Vagina (tissue), 2 donors: ENCODE data around the gene SHISAL2A. TPM values are rescaled to one million over a fixed set of nuclear protein-coding genes. Genes with fewer than 3 reads are reported as not detected.

ENCODE experiments used
- DNase-seq, 2 donors: peaks; one replicate each; pipeline ENCODE4 v3.0.0-alpha.2; 2017; ENCODE audit errors: extremely low spot score in 2 of 2
- H3K27ac ChIP-seq: fragments of 200-600 bp; sonication (generic); one replicate; pipeline ENCODE4 v1.5.1; 2019
- H3K27me3 ChIP-seq: fragments of 200-600 bp; sonication (generic); one replicate; pipeline ENCODE4 v1.5.1; 2019
- H3K36me3 ChIP-seq, 2 donors: fragments of 200-600 bp; sonication (generic); one replicate each; pipeline ENCODE4 v1.5.1; 2017 to 2019
- H3K4me1 ChIP-seq: fragments of 200-600 bp; sonication (generic); one replicate; pipeline ENCODE4 v1.5.1; 2019
- H3K4me3 ChIP-seq, 2 donors: fragments of 200-600 bp; sonication (generic); 1 replicate in 1 of 2; 2 replicates in 1 of 2; pipeline ENCODE4 v1.5.1; 2016 to 2019
- H3K9me3 ChIP-seq: fragments of 200-600 bp; sonication (generic); one replicate; pipeline ENCODE4 v1.5.1; 2019
- CTCF ChIP-seq, 3 experiments: fragments of 450-650 bp in 2 of 3; fragments of 200-600 bp in 1 of 3; sonication (generic) in 1 of 3; IDR thresholded peaks; one replicate each; pipeline ENCODE4 v1.5.1; 2017 to 2019; ENCODE audit warnings: antibody characterized with exemption in 3 of 3, mild to moderate bottlenecking in 2 of 3, moderate library complexity in 2 of 3
- POLR2A ChIP-seq, 2 donors: fragments of 450-650 bp; IDR thresholded peaks; one replicate each; pipeline ENCODE4 v1.6.1; 2017; ENCODE audit warnings: antibody characterized with exemption in 2 of 2, mild to moderate bottlenecking in 2 of 2, moderate library complexity in 2 of 2
- POLR2AphosphoS5 ChIP-seq, 2 donors: sonication (generic); formaldehyde crosslinking; IDR thresholded peaks; one replicate each; pipeline ENCODE4 v1.9.0; 2017; ENCODE audit warnings: antibody characterized with exemption in 2 of 2, mild to moderate bottlenecking in 2 of 2, low read depth in 1 of 2; ENCODE audit not compliant: insufficient read depth in 1 of 2
- intact Hi-C: fragments of 100-400 bp; cut with DNase I; formaldehyde crosslinking; loops from one replicate; pipeline ENCODE4 v1.15.1; 2023
- total RNA-seq: library from RNA; depleted of rRNA; stranded (reverse); fragments of >200 nt; gene quantifications from one replicate; pipeline ENCODE4 v1.2.3, GENCODE V29; 2016

Gene SHISAL2A
- total RNA-seq, 1 donor from 2014 or later = 3.2 TPM

- no peak for TF ChIP-seq POLR2A (IDR thresholded peaks at IDR 0.05)
- TF ChIP-seq POLR2AphosphoS5 (IDR thresholded peaks at IDR 0.05; ENCODE audit: insufficient read depth in 1 of 2, low read depth in 1 of 2) = no peak
- no peak for TF ChIP-seq CTCF (IDR thresholded peaks at IDR 0.05)
- DNase-seq = no peak
- Histone ChIP-seq H3K4me1 (peaks cover 9% of the 10 kb centered on the region), H3K36me3 (peaks cover 0 to 21% of the 10 kb centered on the region in 2 donors), H3K9me3 (no peaks in the 10 kb centered on the region), H3K27ac (no peak overlapping the region), H3K4me3 (no peak overlapping the region), H3K27me3 (no peaks in the 10 kb centered on the region)
- intact Hi-C loops = loop anchor here (5.0 to 10.0 kb wide), 2 partner anchors 552 to 819 kb away; partner anchors contain the start of genes NRDC and ZFYVE9
Measured at GRCh38 chr1:52693843-52694242, 60.9 kb downstream of the SHISAL2A start.

GRCh38 chr1:52695627-52696026 is 62.7 kb downstream of the SHISAL2A start:
- intact Hi-C loops = loop anchor here (10.0 kb wide), 1 partner anchor 821 kb away; the partner anchor contains the start of gene NRDC
- Histone ChIP-seq H3K27ac (no peak overlapping the region), H3K9me3 (no peaks in the 10 kb centered on the region), H3K36me3 (peaks cover 0 to 15% of the 10 kb centered on the region in 2 donors), H3K4me1 (peaks cover 9% of the 10 kb centered on the region), H3K27me3 (no peaks in the 10 kb centered on the region), H3K4me3 (no peak overlapping the region)
- DNase-seq = no peak
- no peak for TF ChIP-seq POLR2A (IDR thresholded peaks at IDR 0.05)
- no peak for TF ChIP-seq CTCF (IDR thresholded peaks at IDR 0.05)
- TF ChIP-seq POLR2AphosphoS5 (IDR thresholded peaks at IDR 0.05; ENCODE audit: insufficient read depth in 1 of 2, low read depth in 1 of 2) = no peak

- peak within 1 kb of the TSS; percentile 91 for H3K27ac ChIP-seq
- TF ChIP-seq POLR2AphosphoS5 (IDR thresholded peaks at IDR 0.05; ENCODE audit: insufficient read depth in 1 of 2, low read depth in 1 of 2) (peak; percentile 44 to 85), CTCF (IDR thresholded peaks at IDR 0.05) (peak in 1 of 3 experiments; percentile 2), POLR2A (IDR thresholded peaks at IDR 0.05) (no peak)
- H3K9me3 ChIP-seq = no peaks in the 10 kb centered on the region
- intact Hi-C loops = loop anchor here (10.0 kb wide), 1 partner anchor 823 kb away; the partner anchor contains the start of gene NRDC
- peaks cover 9% of the 10 kb centered on the region for H3K4me1 ChIP-seq
- H3K4me3 ChIP-seq = peak within 1 kb of the TSS; percentile 74 to 92
- H3K27me3 ChIP-seq = no peaks in the 10 kb centered on the region
- peak in 1 of 2 donors; percentile 90 for DNase-seq
- no peaks in the 10 kb centered on the region for H3K36me3 ChIP-seq
Measured at GRCh38 chr1:52697795-52698674, 65.1 kb downstream of the SHISAL2A start, which contains the start of gene COA7. Gene COA7 (minus strand): TSS chr1:52698347. CDS start chr1:52698326, 21 bp downstream.

- peak overlapping the region; percentile 67 for H3K27ac ChIP-seq
- no peaks in the 10 kb centered on the region for H3K27me3 ChIP-seq
- H3K9me3 ChIP-seq = no peaks in the 10 kb centered on the region
- H3K4me3 ChIP-seq = peak overlapping the region; percentile 53
- intact Hi-C loops = loop anchor here (5.0 kb wide), 1 partner anchor 224 kb away; the partner anchor contains the start of gene SCP2
- H3K4me1 ChIP-seq = peaks cover 7% of the 10 kb centered on the region
- peak; percentile 96 for DNase-seq
- TF ChIP-seq CTCF (IDR thresholded peaks at IDR 0.05) (no peak), POLR2A (IDR thresholded peaks at IDR 0.05) (no peak), POLR2AphosphoS5 (IDR thresholded peaks at IDR 0.05; ENCODE audit: insufficient read depth in 1 of 2, low read depth in 1 of 2) (peak; percentile 73 to 90)
- H3K36me3 ChIP-seq = no peaks in the 10 kb centered on the region
Measured at GRCh38 chr1:52702886-52703787, 70.2 kb downstream of the SHISAL2A start.
